ENCODE measurements around the gene RAD51AP1. TPM values are rescaled to one million over a fixed set of nuclear protein-coding genes. Genes with fewer than 3 reads are reported as not detected.

Gene RAD51AP1
- total RNA-seq, 1 donor from 2014 or later: 3.7 TPM

Other genes with a start within 250 kb of the RAD51AP1 start
- gene TIGAR, start 217.7 kb upstream of the RAD51AP1 start, total RNA-seq: 18.6 TPM
- gene FGF23, start 159.2 kb upstream of the RAD51AP1 start, total RNA-seq: not detected
- not detected for gene FGF6, start 93.1 kb upstream of the RAD51AP1 start, total RNA-seq
- gene DYRK4, start 23.3 kb downstream of the RAD51AP1 start, total RNA-seq: 41.4 TPM
- gene AKAP3, start 110.2 kb downstream of the RAD51AP1 start, total RNA-seq: 3.2 TPM
- 68.5 TPM for gene NDUFA9, start 110.2 kb downstream of the RAD51AP1 start, total RNA-seq
- gene GALNT8, start 181.5 kb downstream of the RAD51AP1 start, total RNA-seq: 0.77 TPM